BLaER1 treated with 17β-estradiol and CSF1 and Interleukin-3, amounts not matched to agents 10 nM and 100 nM (cell line): Measurements from ENCODE around the gene NPHP4.

ENCODE experiments used
- H3K27ac ChIP-seq, 11 experiments: shearing (Covaris generic); formaldehyde crosslinking; 2 replicates each; pipeline ENCODE4 v1.8.1; 2022
- H3K27me3 ChIP-seq, 11 experiments: shearing (Covaris generic); formaldehyde crosslinking; 2 replicates each; pipeline ENCODE4 v1.8.1; 2022
- H3K36me3 ChIP-seq, 11 experiments: shearing (Covaris generic); formaldehyde crosslinking; 2 replicates each; pipeline ENCODE4 v1.8.1; 2022
- H3K4me1 ChIP-seq, 10 experiments: shearing (Covaris generic); formaldehyde crosslinking; 2 replicates each; pipeline ENCODE4 v1.8.1; 2022
- H3K4me2 ChIP-seq, 11 experiments: shearing (Covaris generic); formaldehyde crosslinking; 2 replicates each; pipeline ENCODE4 v1.8.1; 2022
- H3K4me3 ChIP-seq, 10 experiments: shearing (Covaris generic); formaldehyde crosslinking; 2 replicates each; pipeline ENCODE4 v1.8.1; 2022
- H3K9ac ChIP-seq, 11 experiments: shearing (Covaris generic); formaldehyde crosslinking; 2 replicates each; pipeline ENCODE4 v1.8.1; 2022
- H3K9me3 ChIP-seq, 11 experiments: shearing (Covaris generic); formaldehyde crosslinking; replicated peaks in 1 of 11; 2 replicates each; pipeline ENCODE4 v1.8.1; 2022
- H4K20me1 ChIP-seq, 11 experiments: shearing (Covaris generic); formaldehyde crosslinking; 2 replicates each; pipeline ENCODE4 v1.8.1; 2022
- Cebpa-rat ChIP-seq, 11 experiments: shearing (Covaris generic); IDR thresholded peaks; 2 replicates each; pipeline ENCODE4 v1.8.1; 2022

NPHP4 gene

DNA sequence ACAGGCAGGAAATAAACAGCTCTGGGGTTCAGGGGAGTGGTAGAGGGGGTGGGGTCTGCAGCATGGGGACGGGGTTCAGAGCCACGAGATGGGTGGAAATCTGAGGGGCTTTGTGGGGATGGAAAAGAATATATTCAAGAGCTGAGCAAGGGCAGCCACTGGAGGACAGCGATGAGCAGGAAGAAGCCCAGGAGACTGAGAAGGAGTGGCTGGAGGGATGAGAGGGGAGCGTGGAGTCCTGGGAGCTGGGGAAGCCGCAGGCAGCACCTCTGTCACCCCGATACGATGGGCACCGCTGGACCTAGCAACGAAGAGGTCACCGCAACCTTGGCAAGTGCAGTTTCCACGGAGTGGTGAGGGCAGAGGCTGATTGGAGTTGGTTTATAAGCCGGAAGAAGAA is 43.5 kb upstream of the NPHP4 start:
- Histone ChIP-seq H3K9me3 (no peaks in the 10 kb centered on the region), H3K9ac (peak overlapping the region in 9 of 11 experiments; percentile 5 to 74 (median 51); a peak in 11 of 22 replicates), H3K27ac (peak overlapping the region in 10 of 11 experiments; percentile 6 to 90 (median 84); a peak in 17 of 22 replicates), H3K4me1 (peaks cover 99 to 100% (median 100%) of the 10 kb centered on the region in 10 experiments), H3K36me3 (peaks cover 31 to 91% (median 78%) of the 10 kb centered on the region in 11 experiments), H3K4me2 (peak overlapping the region; percentile 87 to 100 (median 97); a peak in 21 of 22 replicates), H3K4me3 (0 out of 20 replicates have a peak overlapping the region, but pooled peaks of 1 of the 10 experiments have one; percentile 35), H3K27me3 (no peaks in the 10 kb centered on the region), H4K20me1 (peaks cover 97 to 100% (median 100%) of the 10 kb centered on the region in 11 experiments)
- TF ChIP-seq Cebpa-rat (IDR thresholded peaks at IDR 0.05): no peak

DNA sequence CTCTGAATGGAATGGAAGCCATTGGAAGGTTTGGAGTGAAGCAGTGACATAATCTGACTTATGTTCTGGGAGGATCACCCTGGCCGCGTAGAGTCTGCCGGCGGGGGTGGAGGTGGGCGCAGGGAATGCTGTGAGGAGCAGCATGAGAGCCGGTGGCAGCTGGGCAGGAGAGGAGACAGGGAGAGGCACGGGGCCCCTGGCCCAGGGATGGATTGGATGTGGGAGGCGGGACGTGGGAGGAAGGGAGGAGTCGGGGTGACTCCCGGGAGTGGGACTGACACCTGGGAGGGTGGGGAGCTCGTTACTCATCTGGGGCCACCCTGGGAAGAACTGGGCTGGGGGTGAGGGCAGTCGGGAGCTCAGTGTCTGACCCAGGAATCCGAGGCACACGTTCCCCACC is 43.1 kb upstream of the NPHP4 start:
- Histone ChIP-seq H3K27ac (peak overlapping the region in 10 of 11 experiments; percentile 6 to 90 (median 78); a peak in 16 of 22 replicates), H3K4me2 (peak overlapping the region; percentile 87 to 100 (median 97)), H3K4me1 (peaks cover 99 to 100% (median 100%) of the 10 kb centered on the region in 10 experiments), H3K9me3 (no peaks in the 10 kb centered on the region), H3K27me3 (no peaks in the 10 kb centered on the region), H3K36me3 (peaks cover 27 to 91% (median 76%) of the 10 kb centered on the region in 11 experiments), H4K20me1 (peaks cover 96 to 100% (median 100%) of the 10 kb centered on the region in 11 experiments), H3K4me3 (peak overlapping the region in 2 of 10 experiments; percentile 35; a peak in 3 of 20 replicates), H3K9ac (peak overlapping the region in 9 of 11 experiments; percentile 5 to 74 (median 49); a peak in 13 of 22 replicates)
- TF ChIP-seq Cebpa-rat (IDR thresholded peaks at IDR 0.05): no peak

DNA sequence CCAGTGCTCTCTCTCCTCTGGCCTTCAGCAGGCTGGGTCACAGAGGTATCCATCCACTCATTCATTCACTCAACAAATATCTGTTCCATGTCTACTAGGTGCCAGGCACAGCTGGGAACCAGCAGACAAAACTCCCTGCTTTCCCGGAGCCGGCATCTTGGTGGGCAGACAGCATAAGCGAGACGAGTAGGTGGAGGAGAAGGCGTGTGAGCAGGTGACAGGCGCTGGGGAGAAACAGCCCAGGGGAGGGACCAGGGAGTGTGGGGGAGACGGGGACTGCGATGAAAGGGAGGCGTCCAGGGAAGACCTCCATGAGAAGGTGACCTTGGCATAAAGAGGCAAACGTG is 42.5 kb upstream of the NPHP4 start:
- H3K4me2 ChIP-seq: peak overlapping the region; percentile 87 to 100 (median 97)
- peak overlapping the region in 2 of 10 experiments; percentile 35; a peak in 3 of 20 replicates for H3K4me3 ChIP-seq
- no peaks in the 10 kb centered on the region for H3K9me3 ChIP-seq
- H3K36me3 ChIP-seq: peaks cover 32 to 91% (median 76%) of the 10 kb centered on the region in 11 experiments
- H3K27me3 ChIP-seq: no peaks in the 10 kb centered on the region
- peaks cover 99 to 100% (median 100%) of the 10 kb centered on the region in 10 experiments for H3K4me1 ChIP-seq
- peak overlapping the region in 10 of 11 experiments; percentile 6 to 90 (median 78); a peak in 13 of 22 replicates for H3K27ac ChIP-seq
- peak overlapping the region in 8 of 11 experiments; percentile 5 to 74 (median 50); a peak in 11 of 22 replicates for H3K9ac ChIP-seq
- peaks cover 94 to 100% (median 100%) of the 10 kb centered on the region in 11 experiments for H4K20me1 ChIP-seq
- no peak for TF ChIP-seq Cebpa-rat (IDR thresholded peaks at IDR 0.05)

DNA sequence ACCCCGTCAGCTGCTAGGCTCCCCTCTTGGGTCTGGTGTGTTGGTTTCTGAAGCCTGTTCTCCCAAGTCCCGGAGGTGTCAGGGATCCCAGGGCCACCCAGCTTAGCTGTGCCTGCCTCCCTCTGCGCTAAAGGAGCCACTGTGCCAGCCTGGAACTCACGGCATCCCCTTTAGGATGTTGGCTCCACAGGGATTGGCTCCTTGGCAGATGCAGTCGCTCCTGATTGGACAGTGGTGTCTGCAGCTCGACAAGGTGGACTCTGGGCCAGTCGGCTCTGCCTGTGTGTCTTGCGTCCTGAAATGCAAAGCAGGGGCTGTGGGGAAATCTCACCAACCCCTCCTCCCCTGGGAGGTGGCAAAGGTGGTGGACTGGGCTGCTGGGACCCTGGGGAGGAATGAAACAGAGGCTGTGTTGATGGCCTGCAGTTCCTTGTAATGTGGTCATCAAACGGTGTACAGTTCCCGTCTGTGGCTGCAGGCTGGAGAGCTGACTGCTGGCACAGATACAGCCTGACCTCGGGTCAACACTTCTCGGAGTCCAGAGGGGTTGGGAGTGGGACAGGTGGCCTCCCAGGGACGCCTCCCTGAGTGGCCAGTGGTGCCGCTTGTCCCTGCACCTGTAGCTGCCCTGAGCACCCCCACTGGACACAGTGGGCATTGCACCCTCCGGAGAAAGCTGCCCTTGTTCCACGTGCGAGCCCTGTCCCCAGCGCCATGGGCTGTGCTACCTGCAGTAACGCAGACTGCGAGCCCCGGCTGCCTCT is 41.9 kb upstream of the NPHP4 start:
- H3K9ac ChIP-seq: peak overlapping the region in 9 of 11 experiments; percentile 0 to 74 (median 46); a peak in 9 of 22 replicates
- peak overlapping the region in 1 of 10 experiments; percentile 45; a peak in 3 of 20 replicates for H3K4me3 ChIP-seq

DNA sequence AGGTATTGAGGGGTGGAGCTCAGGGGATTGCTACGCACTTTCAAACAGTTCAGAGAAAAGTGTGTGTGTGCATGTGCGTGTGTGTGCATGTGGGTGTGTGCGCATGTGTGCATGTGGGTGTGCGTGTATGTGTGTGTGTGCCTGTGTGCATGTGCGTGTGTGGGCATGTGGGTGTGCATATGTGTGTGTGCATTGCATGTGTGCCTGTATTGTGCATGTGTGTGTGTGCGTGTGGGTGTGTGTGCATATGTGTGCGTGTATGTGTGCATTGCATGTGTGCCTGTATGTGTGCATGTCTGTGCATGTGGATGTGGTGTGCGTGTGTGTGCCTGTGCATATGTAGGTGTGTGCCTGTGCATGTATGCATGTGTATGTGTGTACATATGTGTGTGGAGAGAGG is 40.9 kb upstream of the NPHP4 start:
- peak overlapping the region; percentile 87 to 100 (median 97) for H3K4me2 ChIP-seq
- H3K27ac ChIP-seq: no peak overlapping the region
- no peaks in the 10 kb centered on the region for H3K9me3 ChIP-seq
- H3K36me3 ChIP-seq: peaks cover 29 to 89% (median 73%) of the 10 kb centered on the region in 11 experiments
- H4K20me1 ChIP-seq: peaks cover 84 to 99% (median 90%) of the 10 kb centered on the region in 11 experiments
- 0 out of 22 replicates have a peak overlapping the region, but pooled peaks of 1 of the 11 experiments have one; percentile 11 for H3K9ac ChIP-seq
- H3K27me3 ChIP-seq: no peaks in the 10 kb centered on the region
- no peak for TF ChIP-seq Cebpa-rat (IDR thresholded peaks at IDR 0.05)
- H3K4me3 ChIP-seq: no peak overlapping the region; a peak in 1 of 20 replicates
- peaks cover 98 to 100% (median 99%) of the 10 kb centered on the region in 10 experiments for H3K4me1 ChIP-seq

More for the DNA sequence above, 41.9 kb upstream of the NPHP4 start:
- no peak for TF ChIP-seq Cebpa-rat (IDR thresholded peaks at IDR 0.05)
- Histone ChIP-seq H3K4me2 (peak overlapping the region; percentile 87 to 100 (median 97)), H3K27ac (peak overlapping the region in 7 of 11 experiments; percentile 3 to 90 (median 73); a peak in 10 of 22 replicates), H3K27me3 (no peaks in the 10 kb centered on the region), H3K36me3 (peaks cover 37 to 91% (median 77%) of the 10 kb centered on the region in 11 experiments), H3K4me1 (peaks cover 99 to 100% (median 100%) of the 10 kb centered on the region in 10 experiments), H3K9me3 (no peaks in the 10 kb centered on the region), H4K20me1 (peaks cover 94 to 100% (median 100%) of the 10 kb centered on the region in 11 experiments)

DNA sequence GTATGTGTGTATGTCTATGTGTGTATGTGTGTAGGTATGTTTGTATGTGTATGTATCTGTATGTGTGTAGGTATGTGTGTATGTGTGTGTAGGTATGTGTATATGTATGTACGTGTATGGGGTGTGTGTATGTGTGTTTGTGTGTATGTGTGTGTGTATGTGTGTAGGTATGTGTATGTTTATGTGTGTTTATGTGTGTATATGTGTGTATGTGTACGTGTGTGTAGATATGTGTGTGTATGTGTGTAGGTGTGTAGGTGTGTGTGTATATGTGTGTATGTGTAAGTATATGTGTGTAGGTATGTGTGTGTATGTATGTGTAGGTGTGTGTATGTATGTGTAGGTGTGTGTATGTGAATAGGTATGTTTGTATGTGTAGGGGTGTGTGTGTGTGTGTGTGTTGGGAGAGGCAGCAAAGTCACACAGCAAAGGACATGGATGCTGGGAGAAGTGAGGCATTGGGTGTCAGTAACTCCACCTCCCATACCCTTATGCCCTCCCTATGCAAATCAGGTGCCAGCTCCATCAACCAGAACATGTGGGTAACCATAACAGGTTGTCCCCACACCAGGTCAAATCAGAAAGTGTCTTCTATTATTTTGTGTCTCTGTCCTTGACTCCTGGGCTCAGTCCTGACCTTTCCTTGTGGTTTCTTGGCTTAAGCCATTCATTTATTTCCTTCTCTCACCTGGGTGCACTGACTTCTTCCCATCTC is 38.5 kb upstream of the NPHP4 start:
- Histone ChIP-seq H3K9me3 (no peaks in the 10 kb centered on the region), H4K20me1 (peaks cover 59 to 75% (median 67%) of the 10 kb centered on the region in 11 experiments), H3K9ac (peak overlapping the region in 3 of 11 experiments; percentile 67 to 94 (median 93); a peak in 5 of 22 replicates), H3K27ac (peak overlapping the region in 6 of 11 experiments; percentile 31 to 99 (median 98); a peak in 11 of 22 replicates), H3K4me3 (peak overlapping the region in 8 of 10 experiments; percentile 76 to 92 (median 82); a peak in 8 of 20 replicates), H3K4me2 (peak overlapping the region; percentile 87 to 100 (median 97)), H3K4me1 (peaks cover 75 to 99% (median 77%) of the 10 kb centered on the region in 10 experiments), H3K36me3 (peaks cover 29 to 74% (median 66%) of the 10 kb centered on the region in 11 experiments), H3K27me3 (no peaks in the 10 kb centered on the region)
- TF ChIP-seq Cebpa-rat (IDR thresholded peaks at IDR 0.05): no peak

DNA sequence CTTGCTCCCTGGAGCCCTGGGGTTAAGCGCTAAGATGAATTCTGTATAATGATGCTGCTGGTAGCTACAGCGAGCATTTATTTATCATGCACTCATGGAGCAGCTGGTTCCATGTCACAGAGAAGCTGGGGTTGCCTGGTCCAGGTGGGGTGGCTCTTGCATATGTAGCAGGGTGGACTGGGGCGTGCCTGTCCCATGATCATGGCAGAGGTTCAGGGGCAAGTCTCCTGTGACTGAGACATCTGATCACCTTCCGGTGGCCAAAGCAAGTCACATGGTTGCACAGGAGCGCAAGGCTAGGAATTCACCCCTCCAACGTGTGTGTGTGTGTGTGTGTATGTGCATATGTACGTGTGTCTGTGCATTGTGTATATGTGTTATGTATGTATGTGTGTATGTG is 37.9 kb upstream of the NPHP4 start:
- peaks cover 54 to 69% (median 61%) of the 10 kb centered on the region in 11 experiments for H4K20me1 ChIP-seq
- H3K9ac ChIP-seq: peak overlapping the region in 10 of 11 experiments; percentile 67 to 97 (median 93); a peak in 15 of 22 replicates
- peak overlapping the region; percentile 87 to 100 (median 97) for H3K4me2 ChIP-seq
- no peaks in the 10 kb centered on the region for H3K27me3 ChIP-seq
- peak overlapping the region in 8 of 11 experiments; percentile 96 to 99 (median 97); a peak in 15 of 22 replicates for H3K27ac ChIP-seq
- H3K4me1 ChIP-seq: peaks cover 75 to 99% (median 77%) of the 10 kb centered on the region in 10 experiments
- H3K9me3 ChIP-seq: no peaks in the 10 kb centered on the region
- peaks cover 29 to 68% (median 63%) of the 10 kb centered on the region in 11 experiments for H3K36me3 ChIP-seq
- no peak for TF ChIP-seq Cebpa-rat (IDR thresholded peaks at IDR 0.05)
- H3K4me3 ChIP-seq: peak overlapping the region in 9 of 10 experiments; percentile 6 to 92 (median 82); a peak in 15 of 20 replicates

DNA sequence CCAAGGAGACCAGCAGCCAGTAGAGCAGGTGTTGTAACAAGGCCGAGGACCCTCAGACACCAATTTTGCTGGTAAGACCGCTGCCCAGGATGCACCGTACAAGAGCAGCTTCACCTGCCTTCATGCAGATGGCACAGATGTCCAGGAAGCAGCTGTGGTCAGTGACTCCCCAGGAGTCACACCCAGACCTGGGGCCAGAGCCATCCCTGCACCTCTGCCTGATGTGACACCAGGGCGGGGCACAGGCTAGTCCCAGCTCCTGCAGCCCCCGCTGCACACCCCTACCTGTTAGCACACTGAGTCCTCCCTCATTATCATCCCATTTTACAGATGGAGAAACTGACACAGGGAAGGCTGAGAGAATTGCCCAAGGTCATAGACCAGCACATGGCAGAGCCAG is 37.1 kb upstream of the NPHP4 start:
- no peaks in the 10 kb centered on the region for H3K27me3 ChIP-seq
- H3K27ac ChIP-seq: peak overlapping the region; percentile 81 to 99 (median 97); a peak in 21 of 22 replicates
- no peaks in the 10 kb centered on the region for H3K9me3 ChIP-seq
- peak overlapping the region in 10 of 11 experiments; percentile 80 to 97 (median 93); a peak in 18 of 22 replicates for H3K9ac ChIP-seq
- peaks cover 75 to 99% (median 77%) of the 10 kb centered on the region in 10 experiments for H3K4me1 ChIP-seq
- TF ChIP-seq Cebpa-rat (IDR thresholded peaks at IDR 0.05): no peak
- H3K4me2 ChIP-seq: peak overlapping the region; percentile 87 to 100 (median 97)
- peak overlapping the region in 9 of 10 experiments; percentile 70 to 92 (median 82); a peak in 16 of 20 replicates for H3K4me3 ChIP-seq
- H4K20me1 ChIP-seq: peaks cover 46 to 61% (median 54%) of the 10 kb centered on the region in 11 experiments
- peaks cover 22 to 60% (median 55%) of the 10 kb centered on the region in 11 experiments for H3K36me3 ChIP-seq
